Transverse colon (tissue), 4 donors: ENCODE measurements around the gene OTOS. TPM values are rescaled to one million over a fixed set of nuclear protein-coding genes. Genes with fewer than 3 reads are reported as not detected.

ENCODE experiments used
- DNase-seq: peaks from one replicate; pipeline ENCODE4 v3.0.0-alpha.2; 2019
- H3K27ac ChIP-seq, 4 donors: fragments of 200-600 bp; sonication (generic); 2 replicates each; pipeline ENCODE4 v1.5.1; 2016 to 2018; ENCODE audit warnings: inconsistent platforms in 4 of 4
- H3K27me3 ChIP-seq: fragments of 200-600 bp; sonication (generic); 2 replicates; pipeline ENCODE4 v1.5.1; 2017; ENCODE audit warnings: inconsistent platforms
- H3K36me3 ChIP-seq, 4 donors: fragments of 200-600 bp; sonication (generic); 2 replicates each; pipeline ENCODE4 v1.5.1; 2017 to 2019; ENCODE audit warnings: inconsistent platforms in 4 of 4
- H3K4me1 ChIP-seq, 4 donors: fragments of 200-600 bp; sonication (generic); 2 replicates each; pipeline ENCODE4 v1.5.1; 2017 to 2020; ENCODE audit warnings: inconsistent platforms in 4 of 4
- H3K4me3 ChIP-seq, 4 donors: fragments of 200-600 bp; sonication (generic); 1 replicate in 1 of 4; 2 replicates in 3 of 4; pipeline versions ENCODE4 v1.5.1 to v1.6.1; 2017 to 2019; ENCODE audit warnings: inconsistent platforms in 4 of 4
- H3K9me3 ChIP-seq, 2 donors: fragments of 200-600 bp; sonication (generic); 2 replicates each; pipeline ENCODE4 v1.5.1; 2017 to 2019; ENCODE audit warnings: inconsistent platforms in 2 of 2
- CTCF ChIP-seq, 5 experiments: fragments of 200-600 bp in 3 of 5; fragments of 450-650 bp in 2 of 5; sonication (generic) in 3 of 5; IDR thresholded peaks; 1 replicate in 2 of 5; 2 replicates in 3 of 5; pipeline ENCODE4 v1.5.1; 2016 to 2017; ENCODE audit warnings: antibody characterized with exemption in 5 of 5, inconsistent platforms in 3 of 5, mild to moderate bottlenecking in 2 of 5, moderate library complexity in 1 of 5
- EP300 ChIP-seq: sonication (generic); formaldehyde crosslinking; IDR thresholded peaks from one replicate; pipeline ENCODE4 v1.6.1; 2017; ENCODE audit warnings: antibody characterized with exemption, low read depth
- POLR2A ChIP-seq: fragments of 450-650 bp; IDR thresholded peaks from one replicate; pipeline ENCODE4 v1.6.1; 2016; ENCODE audit warnings: antibody characterized with exemption, mild to moderate bottlenecking, moderate library complexity
- POLR2AphosphoS5 ChIP-seq, 3 donors: sonication (generic); formaldehyde crosslinking; IDR thresholded peaks; one replicate each; pipeline ENCODE4 v1.6.1; 2016; ENCODE audit warnings: antibody characterized with exemption in 3 of 3
- WGBS, 2 donors: methylation state at CpG; one replicate each; pipeline ENCODE4 v1.1.5; 2018; ENCODE audit warnings: low coverage in 1 of 2; 5-methylcytosine and 5-hydroxymethylcytosine counted together
- in situ Hi-C, 4 donors: fragments of 200-750 bp; cut with MboI; loops; one replicate each; pipeline versions ENCODE4 v1.15.0 to v1.15.1; 2017; ENCODE audit warnings: low sequenced_read_pairs in 3 of 4, low pct_ligation_motif_present in 1 of 4, low pct_unique_long_range_greater_than_20kb in 1 of 4
- intact Hi-C: fragments of 100-400 bp; cut with DNase I; formaldehyde crosslinking; loops from one replicate; pipeline ENCODE4 v1.15.1; 2023; ENCODE audit warnings: low total_unique reads
- total RNA-seq, 4 donors: library from RNA; depleted of rRNA; stranded (reverse); fragments of >200 nt; gene quantifications; one replicate each; pipeline ENCODE4 v1.1.0, GENCODE V29; 2016

OTOS gene
- total RNA-seq, 4 donors from 2014 or later, result not detected

DNA sequence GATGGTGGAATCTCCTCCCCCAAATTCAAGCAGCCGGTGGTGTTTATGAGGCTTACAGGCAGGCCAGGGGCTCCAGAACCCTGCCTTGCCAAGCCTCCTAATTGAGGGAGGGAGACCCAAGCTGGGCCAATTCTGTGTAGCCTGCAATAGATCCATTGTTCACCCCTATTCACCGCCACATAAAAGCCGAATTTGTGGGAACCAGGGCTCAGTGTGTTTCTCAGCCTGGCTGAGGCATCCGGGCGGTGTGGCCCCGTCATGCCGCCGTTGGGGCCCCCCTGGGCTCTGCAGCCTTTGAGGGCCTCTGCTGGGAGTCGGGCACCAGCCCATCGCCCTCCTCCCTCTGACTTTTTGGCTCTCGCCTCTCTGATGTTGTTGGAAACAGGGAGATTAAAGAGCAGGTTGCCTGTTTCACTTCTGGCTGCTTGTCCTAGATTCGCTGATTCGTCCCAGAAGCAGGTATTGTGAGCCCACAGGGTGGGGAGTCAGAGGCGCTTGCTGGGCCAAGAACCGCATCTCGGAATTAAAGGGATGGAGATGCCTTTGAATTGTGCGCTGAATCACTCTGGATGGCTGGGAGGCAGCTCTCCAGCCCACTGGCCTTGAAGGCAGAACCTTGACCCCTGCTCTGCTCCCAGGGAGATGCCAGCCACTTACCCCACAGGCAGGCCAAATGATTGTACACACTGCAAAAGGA is 14.7 kb upstream of the OTOS start:
- H3K27ac ChIP-seq, result no peak overlapping the region
- H3K36me3 ChIP-seq, result no peaks in the 10 kb centered on the region
- WGBS, 2 donors, result 81% methylated on average over 17 of the region's 17 CpGs; no CpG with 5 or more reads in 1 of the 2 donors
- no peak for DNase-seq
- no peaks in the 10 kb centered on the region for H3K4me1 ChIP-seq
- intact Hi-C loops (no loop called here), in situ Hi-C loops (loop anchor here in 1 of 4 donors (10.0 kb wide), 1 partner anchor 100 kb away; the partner anchor contains the start of gene OR6B3)
- H3K4me3 ChIP-seq, result no peak overlapping the region
- H3K27me3 ChIP-seq, result no peaks in the 10 kb centered on the region
- TF ChIP-seq POLR2A (no peak), POLR2AphosphoS5 (IDR thresholded peaks at IDR 0.05) (no peak), EP300 (no peak), CTCF (IDR thresholded peaks at IDR 0.05) (no peak)
- no peaks in the 10 kb centered on the region for H3K9me3 ChIP-seq

DNA sequence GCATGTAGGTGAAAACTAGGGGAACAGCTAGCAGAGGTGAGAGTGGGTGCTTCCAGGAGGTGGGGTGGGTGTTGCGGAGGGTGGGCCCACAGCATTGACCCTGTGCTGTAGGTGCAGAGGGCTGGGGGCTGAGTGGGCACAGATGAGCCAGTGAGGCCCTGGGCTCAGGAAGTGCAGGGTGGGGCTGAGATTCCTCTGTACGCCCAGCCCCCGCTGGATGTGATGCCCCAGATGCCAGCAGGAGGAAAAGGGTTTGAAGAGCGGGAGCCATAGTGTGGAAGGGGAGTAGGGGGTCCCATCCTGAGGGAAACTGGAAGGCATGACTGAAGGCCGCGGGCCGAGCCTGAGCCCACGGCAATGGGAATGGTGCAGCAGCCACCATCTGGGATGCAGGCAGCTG is 14.1 kb upstream of the OTOS start:
- Histone ChIP-seq H3K4me1 (no peaks in the 10 kb centered on the region), H3K27ac (no peak overlapping the region), H3K9me3 (no peaks in the 10 kb centered on the region), H3K4me3 (no peak overlapping the region), H3K27me3 (no peaks in the 10 kb centered on the region), H3K36me3 (no peaks in the 10 kb centered on the region)
- no peak for DNase-seq
- WGBS, 2 donors, result 82% methylated on average over 8 of the region's 8 CpGs; no CpG with 5 or more reads in 1 of the 2 donors
- in situ Hi-C loops, result loop anchor here in 1 of 4 donors (10.0 kb wide), 1 partner anchor 100 kb away; the partner anchor contains the start of gene OR6B3
- intact Hi-C loops, result no loop called here
- TF ChIP-seq POLR2A (no peak), EP300 (no peak), POLR2AphosphoS5 (IDR thresholded peaks at IDR 0.05) (no peak), CTCF (IDR thresholded peaks at IDR 0.05) (no peak)

DNA sequence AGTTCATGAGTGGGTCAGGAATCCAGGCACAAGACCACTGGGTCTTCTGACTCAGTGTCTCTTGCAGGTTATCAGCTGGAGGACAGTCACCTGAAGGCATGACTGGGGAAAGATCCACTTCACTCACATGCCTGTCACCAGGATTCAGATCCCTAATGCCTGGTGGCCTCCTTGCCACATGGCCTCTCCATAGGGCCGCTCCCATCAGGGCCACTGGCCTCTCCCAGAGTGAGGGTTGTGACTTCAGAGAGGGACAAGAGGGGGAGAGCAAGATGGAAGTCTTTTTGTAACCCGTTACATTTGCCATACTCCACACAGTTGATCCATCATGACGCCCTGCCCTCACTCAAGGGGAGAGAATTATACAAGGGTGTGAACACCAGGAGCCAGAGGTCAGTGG is 13.0 kb upstream of the OTOS start:
- no peak for TF ChIP-seq POLR2A
- no peak for TF ChIP-seq EP300
- no peak for TF ChIP-seq CTCF (IDR thresholded peaks at IDR 0.05)
- no peak for TF ChIP-seq POLR2AphosphoS5 (IDR thresholded peaks at IDR 0.05)
- in situ Hi-C loops (loop anchor here in 1 of 4 donors (10.0 kb wide), 1 partner anchor 99 kb away; the partner anchor contains the start of gene OR6B3), intact Hi-C loops (no loop called here)
- Histone ChIP-seq H3K4me1 (no peaks in the 10 kb centered on the region), H3K27me3 (no peaks in the 10 kb centered on the region), H3K36me3 (no peaks in the 10 kb centered on the region), H3K9me3 (no peaks in the 10 kb centered on the region), H3K4me3 (no peak overlapping the region), H3K27ac (no peak overlapping the region)
- no peak for DNase-seq
- 81% methylated on average over 3 of the region's 3 CpGs; no CpG with 5 or more reads in 1 of the 2 donors for WGBS, 2 donors

- TF ChIP-seq POLR2A (no peak), CTCF (IDR thresholded peaks at IDR 0.05) (no peak), POLR2AphosphoS5 (IDR thresholded peaks at IDR 0.05) (no peak), EP300 (no peak)
- Histone ChIP-seq H3K36me3 (no peaks in the 10 kb centered on the region), H3K4me3 (no peak overlapping the region), H3K4me1 (no peaks in the 10 kb centered on the region), H3K9me3 (no peaks in the 10 kb centered on the region), H3K27me3 (no peaks in the 10 kb centered on the region), H3K27ac (no peak overlapping the region)
- intact Hi-C loops (no loop called here), in situ Hi-C loops (loop anchor here in 1 of 4 donors (10.0 kb wide), 1 partner anchor 97 kb away; the partner anchor contains the start of gene OR6B3)
- WGBS, 2 donors, result 60 to 90% methylated on average over 2 to 15 of the region's 15 CpGs
- no peak for DNase-seq
These were observed 11.1 kb upstream of the OTOS start for GRCh38 chr2:240151477-240152031.
